HG03575 (cell line): ENCODE measurements around the gene TMEM131L.

Source experiments
- ATAC-seq: cut with Tn5 transposase; IDR thresholded peaks from one replicate; pipeline ENCODE4 v1.9.1; 2021; ENCODE audit not compliant: unreplicated experiment, insufficient number of reproducible peaks, low FRiP score; ENCODE audit errors: extremely low read depth

TMEM131L gene

GRCh38 chr4:153518001-153518400, 51.8 kb downstream of the TMEM131L start:
- no peak for ATAC-seq

DNA sequence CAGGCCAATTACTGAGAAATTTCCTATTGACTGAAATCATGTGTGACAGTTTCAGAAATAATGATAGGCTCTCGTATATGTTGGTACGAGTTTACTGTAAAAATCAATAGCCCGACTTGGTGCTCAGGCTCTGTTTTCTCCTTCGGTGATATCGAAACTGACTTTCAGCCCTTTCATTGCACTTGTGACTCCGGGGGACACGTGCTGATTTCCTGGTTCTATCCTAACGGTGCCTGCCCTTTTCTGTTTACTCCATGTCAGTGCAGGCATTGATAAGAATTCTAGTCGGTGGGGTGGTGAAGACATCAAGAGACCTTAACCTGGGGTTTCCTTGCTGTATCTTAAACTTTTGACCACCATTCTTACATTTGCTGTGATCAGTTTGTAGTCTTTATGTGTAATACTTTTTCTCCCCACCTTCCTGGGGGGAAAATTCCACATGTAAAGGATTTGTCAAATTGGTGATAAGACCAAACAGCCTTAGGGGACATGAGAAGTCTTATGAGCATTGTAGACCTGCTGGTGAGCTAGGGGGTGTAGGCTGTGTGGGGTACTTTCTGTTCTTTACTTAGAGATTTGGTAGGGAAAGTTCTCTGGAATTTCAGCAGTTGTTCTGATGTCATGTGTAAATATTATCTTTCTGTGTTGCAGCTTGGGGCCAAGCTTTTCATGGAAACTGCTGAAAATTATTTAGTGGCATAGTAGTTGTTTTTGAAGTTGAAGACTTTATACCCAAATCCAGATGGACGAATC, 52.7 kb downstream of the TMEM131L start:
- no peak for ATAC-seq

DNA sequence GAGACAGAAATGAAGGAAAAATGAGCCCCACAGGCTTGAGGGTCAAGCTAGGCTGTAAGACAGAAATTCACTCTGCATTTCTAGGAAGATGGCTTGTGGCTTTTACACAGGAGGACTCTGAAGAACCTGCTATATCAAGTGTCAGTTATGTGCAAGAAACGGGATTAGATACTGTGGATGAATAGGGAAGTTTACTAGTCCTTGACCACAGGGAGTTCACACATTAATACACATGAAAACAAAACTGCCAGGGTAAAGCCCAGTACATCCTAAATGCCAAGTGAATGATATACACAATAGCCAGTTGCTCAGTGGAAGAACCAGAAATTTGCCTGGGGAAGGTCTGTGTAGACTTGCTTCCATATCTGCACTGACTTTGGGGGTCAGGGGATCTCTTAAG, 53.5 kb downstream of the TMEM131L start:
- ATAC-seq: no peak

GRCh38 chr4:153520227-153520626, 54.1 kb downstream of the TMEM131L start:
- no peak for ATAC-seq

DNA sequence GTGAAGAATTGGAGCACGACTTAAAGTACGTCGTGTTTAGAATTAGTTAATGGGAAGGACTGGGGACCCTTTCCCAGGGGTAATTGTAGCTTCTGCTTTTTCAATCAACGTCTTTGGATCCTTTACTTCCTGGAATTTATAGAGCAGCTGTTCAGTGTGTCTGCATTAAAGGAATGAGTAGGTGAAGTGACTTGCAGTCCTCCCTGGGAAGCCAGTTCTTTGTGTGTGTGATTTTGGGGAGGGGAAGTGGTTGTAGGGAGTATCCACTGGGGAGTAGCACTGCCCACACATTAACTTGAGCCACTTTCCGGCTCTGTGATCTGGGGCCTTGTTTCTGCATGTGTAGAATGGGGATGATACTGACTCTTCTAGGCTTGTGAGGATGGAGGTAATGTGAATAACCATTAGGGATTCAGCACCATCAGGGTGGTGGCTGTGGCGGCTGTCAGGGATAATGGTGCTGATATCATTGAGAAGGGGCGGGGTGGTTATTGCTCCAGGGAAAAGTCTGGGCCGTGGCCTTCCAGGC, 54.7 kb downstream of the TMEM131L start:
- no peak for ATAC-seq

GRCh38 chr4:153521478-153521877, 55.3 kb downstream of the TMEM131L start:
- no peak for ATAC-seq

- no peak for ATAC-seq
Observed at GRCh38 chr4:153521999-153522801, 56.0 kb downstream of the TMEM131L start.

DNA sequence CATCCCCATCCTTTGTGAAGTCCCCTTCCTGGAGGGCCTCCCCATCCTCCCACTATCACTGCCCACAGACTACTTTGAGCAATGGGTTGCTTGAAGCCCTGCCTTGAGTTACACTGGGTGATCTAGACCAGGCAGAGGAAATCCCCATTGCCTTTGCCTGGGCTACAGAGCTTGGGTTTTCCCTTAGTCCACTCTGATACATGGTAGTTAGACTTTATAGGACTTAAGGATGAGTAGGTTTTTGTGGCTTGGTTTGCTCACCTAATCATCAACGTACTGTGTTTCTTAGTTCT, 56.6 kb downstream of the TMEM131L start:
- ATAC-seq: no peak

DNA sequence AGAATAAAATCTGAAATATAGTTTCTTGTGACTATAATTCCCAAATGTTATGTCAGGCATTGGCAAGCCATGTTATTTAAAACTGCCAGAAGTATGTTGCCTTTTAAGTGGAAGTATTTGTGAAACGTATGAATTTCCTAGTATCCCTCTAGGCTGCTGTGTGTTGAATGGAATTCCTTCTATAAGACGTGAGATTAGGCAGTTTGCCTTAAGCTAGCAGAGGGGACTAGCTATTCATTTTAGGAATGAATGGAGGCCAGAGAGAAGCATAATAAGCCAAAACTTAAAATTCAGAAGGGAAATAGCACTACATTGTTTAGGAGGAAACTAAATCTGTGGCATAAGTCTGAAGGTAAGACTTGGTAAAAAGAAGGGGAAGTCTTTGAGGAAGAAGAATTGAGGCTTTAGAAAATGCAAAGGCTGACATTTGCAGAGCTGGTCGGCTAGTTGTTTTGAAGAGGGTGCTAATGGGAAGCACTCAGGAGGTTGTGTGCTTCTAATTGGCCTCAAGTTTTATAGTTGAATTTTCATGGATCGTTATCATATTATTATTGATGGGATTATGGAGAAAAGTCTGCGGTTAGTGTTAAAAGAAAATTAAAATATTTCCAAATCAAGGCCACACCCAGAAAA, 57.1 kb downstream of the TMEM131L start:
- ATAC-seq: no peak

DNA sequence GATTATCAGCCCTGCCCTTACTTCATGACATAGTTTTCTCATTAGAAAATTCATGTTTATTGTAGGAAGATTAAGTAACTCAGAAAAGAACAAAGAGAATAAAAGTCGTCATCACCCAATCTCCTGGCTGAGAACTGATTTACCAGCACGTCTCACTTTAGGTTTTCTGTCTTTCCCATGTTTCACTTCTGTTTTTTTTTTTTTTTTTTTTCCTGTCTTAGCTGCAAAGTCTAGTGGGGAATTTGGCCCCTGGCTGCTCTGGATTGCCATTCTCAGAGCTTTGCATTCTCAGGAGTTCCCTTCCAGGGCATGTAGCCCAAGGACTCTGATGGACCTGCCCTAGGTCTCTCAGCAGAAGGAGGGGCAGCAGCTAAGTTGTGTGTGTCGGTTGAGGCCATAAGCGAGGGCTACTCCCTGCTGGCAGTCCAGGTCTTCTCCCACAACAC, 57.8 kb downstream of the TMEM131L start:
- no peak for ATAC-seq

- no peak for ATAC-seq
Observed at GRCh38 chr4:153524682-153525081, 58.5 kb downstream of the TMEM131L start.

DNA sequence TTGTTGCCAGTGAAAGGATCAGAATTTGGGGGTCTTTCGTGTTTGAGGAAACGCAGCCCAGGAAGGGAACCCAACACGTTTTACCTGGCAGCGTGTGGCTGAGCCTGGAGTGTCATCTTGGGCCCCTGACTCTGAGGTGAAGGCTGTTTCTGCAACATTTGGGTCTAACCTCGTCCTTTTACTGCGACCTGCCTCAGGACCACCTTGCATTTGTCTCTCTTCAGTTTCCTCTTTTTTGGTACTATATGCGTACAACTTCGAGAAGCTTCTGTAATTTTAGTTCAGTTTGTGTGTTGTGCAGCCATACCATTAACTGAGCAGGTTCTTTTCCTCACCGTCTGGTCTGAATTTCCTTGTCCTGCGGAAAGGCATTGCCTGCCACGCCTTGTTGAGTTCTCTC, 61.5 kb downstream of the TMEM131L start:
- ATAC-seq: no peak

DNA sequence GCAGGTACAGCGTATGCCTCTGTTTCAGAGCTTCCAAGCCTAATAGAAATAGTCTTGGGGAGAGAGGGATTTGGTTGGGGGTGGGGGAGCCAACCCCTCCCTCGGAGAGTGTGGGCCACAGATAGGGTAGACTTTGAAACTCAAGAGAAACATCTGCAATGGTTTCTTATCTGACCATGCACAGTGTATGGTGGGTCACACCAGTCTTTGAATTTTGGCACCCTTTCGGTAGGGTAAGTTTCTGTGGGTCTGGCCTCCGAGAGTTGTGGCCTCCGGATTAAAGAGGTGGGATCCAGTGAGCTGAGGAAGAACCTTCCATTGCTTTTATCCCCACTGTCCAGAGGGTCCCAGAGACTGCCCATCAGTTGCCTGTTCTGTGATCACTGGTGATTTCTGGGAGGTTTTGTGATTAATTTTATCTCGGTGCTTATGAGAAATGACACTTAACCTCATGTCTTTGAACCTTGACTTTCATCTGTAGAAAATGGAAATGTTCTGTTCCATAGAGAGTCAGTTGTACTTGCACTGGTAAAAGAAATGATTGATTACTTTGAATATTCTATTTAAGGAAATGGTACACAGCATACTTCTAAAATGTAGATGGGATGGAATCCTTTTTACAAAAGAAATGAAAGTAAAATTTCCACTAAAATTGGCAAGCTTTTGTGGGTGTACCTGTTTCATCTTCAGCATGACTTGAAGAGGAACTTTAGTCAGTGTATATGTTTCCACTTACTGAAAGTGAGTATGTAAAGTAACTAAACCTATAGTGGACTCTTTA, 62.7 kb downstream of the TMEM131L start:
- peak; percentile 41 for ATAC-seq

- no peak for ATAC-seq
Observed at GRCh38 chr4:153529646-153530045, 63.5 kb downstream of the TMEM131L start.

DNA sequence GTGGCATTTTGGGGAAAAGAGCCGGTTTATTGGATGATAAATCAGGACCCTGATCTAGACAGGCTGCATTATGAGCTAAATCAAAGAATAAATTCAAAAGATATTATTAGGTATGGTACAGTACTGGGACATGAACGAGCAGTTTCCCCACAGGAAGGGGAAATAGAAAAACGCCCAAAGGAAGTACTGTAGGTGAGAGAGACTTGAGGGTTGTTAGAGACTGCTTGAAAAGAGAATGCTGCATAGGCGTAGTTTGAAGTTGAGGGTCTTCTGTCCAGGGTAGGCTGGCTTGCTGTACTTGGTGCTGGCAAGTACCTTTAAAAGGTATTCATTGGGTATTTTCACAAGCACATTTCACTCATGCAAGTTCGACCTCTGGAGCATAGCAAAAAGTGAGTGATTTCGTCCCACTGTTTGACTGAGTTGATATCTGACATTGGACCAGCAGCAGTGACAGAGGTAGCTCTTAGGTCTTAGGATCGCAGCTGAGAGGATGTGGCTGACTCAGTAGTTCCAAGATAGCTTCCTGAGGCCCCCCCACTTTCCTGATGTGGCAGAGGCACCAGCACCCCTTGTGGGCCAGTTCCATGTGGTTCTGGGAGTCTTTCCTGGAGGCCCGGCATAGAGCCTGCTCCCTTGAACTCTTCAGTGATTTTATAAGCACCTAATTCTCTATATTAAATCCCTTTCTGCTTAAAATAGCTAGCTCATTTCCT, 64.3 kb downstream of the TMEM131L start:
- no peak for ATAC-seq

DNA sequence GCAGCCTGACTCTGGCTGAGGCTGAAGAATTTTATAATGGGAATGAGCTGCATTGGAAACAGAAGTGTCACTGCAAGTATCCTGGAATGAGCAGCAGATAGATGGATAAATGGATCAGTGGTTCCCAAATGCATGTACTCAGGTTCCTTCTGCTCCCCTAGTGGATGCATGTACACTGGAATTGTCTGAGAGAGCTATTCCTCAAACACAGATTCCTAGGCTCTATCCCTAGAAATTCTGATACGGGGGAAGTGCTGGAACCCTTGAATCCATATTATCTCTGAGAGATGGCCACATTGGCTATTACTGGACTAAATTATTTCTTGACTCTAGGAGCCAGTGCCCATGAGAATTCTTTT, 64.8 kb downstream of the TMEM131L start:
- ATAC-seq: no peak

DNA sequence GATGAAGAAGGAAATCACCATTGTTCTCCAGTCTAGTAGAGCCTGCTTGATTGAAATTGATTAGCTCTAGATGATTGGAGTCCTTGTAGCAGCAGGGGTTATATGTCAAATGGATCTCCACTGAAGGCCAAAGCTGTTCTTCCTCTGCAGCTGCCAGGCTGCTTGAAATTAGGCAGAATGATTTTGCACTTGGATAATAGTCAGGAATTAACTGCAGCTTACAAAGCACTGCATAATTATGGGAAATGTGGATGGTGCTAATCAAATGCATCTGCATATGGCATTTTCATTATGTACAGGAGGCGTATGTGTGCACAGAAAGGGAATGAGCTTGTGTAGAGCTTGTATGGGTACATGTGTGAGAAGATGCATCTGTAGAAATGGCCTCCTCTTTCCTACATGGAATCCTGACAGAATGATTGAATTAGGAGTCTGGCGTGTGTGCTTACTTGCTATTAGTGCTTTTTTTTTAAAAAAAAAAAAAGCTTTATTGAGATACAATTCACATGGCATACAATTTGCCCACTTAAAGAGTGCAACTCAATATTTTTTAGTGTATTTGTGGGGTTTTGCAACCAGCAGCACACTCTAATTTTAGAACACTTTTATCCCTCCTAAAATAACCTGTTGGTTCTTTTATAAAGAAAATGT, 65.9 kb downstream of the TMEM131L start:
- no peak for ATAC-seq

DNA sequence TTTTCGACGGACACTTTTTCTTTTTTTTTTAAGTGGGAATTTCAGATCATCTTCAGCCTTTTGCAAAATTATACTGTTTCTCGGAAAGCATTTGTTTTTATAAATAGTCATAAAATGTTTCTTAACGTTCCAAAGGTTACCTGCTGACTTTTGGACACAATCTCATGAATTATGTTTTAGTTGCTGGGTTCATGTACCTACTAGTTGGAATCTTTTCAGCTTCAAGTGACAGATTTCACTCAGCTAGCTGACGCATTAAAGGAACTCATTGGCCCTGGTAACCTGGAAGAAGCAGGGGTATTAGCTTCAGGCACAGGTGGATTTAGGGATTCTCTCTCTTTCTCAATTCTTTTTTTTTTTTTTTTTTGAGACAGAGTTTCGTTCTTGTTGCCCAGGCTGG, 66.5 kb downstream of the TMEM131L start:
- no peak for ATAC-seq
